Activated CD8-positive, alpha-beta T cell treated with anti-CD3 and anti-CD28 coated beads, Interleukin-2, amount 10 ng/mL, durations not matched to agents 7 days and 5 days (primary cell): ENCODE data around the gene ARHGEF4. TPM values are rescaled to one million over a fixed set of nuclear protein-coding genes. Genes with fewer than 3 reads are reported as not detected.
"Not testable (repeated sequence)": the region's sequence is repeated elsewhere in the genome, so short reads cannot be mapped to it uniquely, and the experiment has no call there.

Experiments used
- ATAC-seq: fragments of 150-1000 bp; cut with Tn5 transposase; one replicate; pipeline ENCODE4 v1.10.0; 2021; ENCODE audit warnings: moderate library complexity
- CTCF ChIA-PET: fragments of 350-600 bp; sonication (Branson Sonifier 250); formaldehyde crosslinking; loops from one replicate; lab custom pipeline; 2021; ENCODE audit warnings: antibody characterized with exemption; lab: Charles Lee
- POLR2A ChIA-PET: fragments of 350-600 bp; sonication (Branson Sonifier 250); formaldehyde crosslinking; loops from one replicate; lab custom pipeline; 2021; ENCODE audit warnings: antibody characterized with exemption; lab: Charles Lee
- DNase-seq: peaks from one replicate; pipeline ENCODE4 v3.0.0-alpha.2; 2020
- H3K27ac Mint-ChIP-seq: one replicate; pipeline ENCODE4 v1.8.0; 2021; ENCODE audit warnings: mild to moderate bottlenecking, mixed read lengths
- H3K27me3 Mint-ChIP-seq: one replicate; pipeline ENCODE4 v1.8.0; 2021; ENCODE audit warnings: low read depth, mixed read lengths
- H3K36me3 Mint-ChIP-seq: one replicate; pipeline ENCODE4 v1.8.0; 2021; ENCODE audit warnings: low read depth, mixed read lengths
- H3K4me1 Mint-ChIP-seq: one replicate; pipeline ENCODE4 v1.8.0; 2021; ENCODE audit warnings: low read depth, mixed read lengths
- H3K4me3 Mint-ChIP-seq: one replicate; pipeline ENCODE4 v1.8.0; 2021; ENCODE audit warnings: mild to moderate bottlenecking, mixed read lengths
- H3K9me3 Mint-ChIP-seq: one replicate; pipeline ENCODE4 v1.8.0; 2022; ENCODE audit warnings: mixed read lengths; ENCODE audit not compliant: insufficient read depth
- total RNA-seq, 2 experiments: library from RNA; stranded (reverse); gene quantifications; one replicate each; pipeline ENCODE4 v1.2.3, GENCODE V29; 2021

ARHGEF4 gene
- total RNA-seq, 2 experiments from 2014 or later, result 2.9 to 3.3 TPM

DNA sequence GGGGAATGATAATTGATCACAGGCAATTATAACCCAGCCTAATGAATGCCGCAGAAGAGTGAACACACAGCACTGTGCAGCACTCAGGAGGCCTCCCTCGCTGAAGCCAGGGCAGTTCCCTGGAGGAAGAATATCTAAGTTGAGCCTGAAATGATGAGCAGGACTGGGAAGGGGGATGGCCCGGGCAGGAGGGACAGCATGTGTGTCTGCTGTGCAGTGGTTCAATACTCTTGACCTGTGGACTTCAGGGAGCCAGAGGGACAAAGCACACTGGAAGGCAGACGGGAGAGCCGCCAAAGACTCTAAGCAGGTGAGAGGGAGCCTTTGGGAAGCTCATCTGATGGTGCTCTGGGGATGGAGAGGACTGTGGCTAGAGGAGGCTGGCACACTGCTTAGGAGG is 62.6 kb downstream of the ARHGEF4 start:
- ATAC-seq (no peak), DNase-seq (no peak)
- ChIA-PET CTCF (no interaction called here), POLR2A (no interaction called here)
- no peaks in the 10 kb centered on the region for H3K9me3 Mint-ChIP-seq
- H3K27me3 Mint-ChIP-seq, result peaks cover 12% of the 10 kb centered on the region
- H3K36me3 Mint-ChIP-seq, result no peaks in the 10 kb centered on the region
- no peaks in the 10 kb centered on the region for H3K4me1 Mint-ChIP-seq
- no peak overlapping the region for H3K27ac Mint-ChIP-seq
- H3K4me3 Mint-ChIP-seq, result no peak overlapping the region

GRCh38 chr2:130901061-130901460 is 64.3 kb downstream of the ARHGEF4 start:
- DNase-seq (no peak), ATAC-seq (no peak)
- no peak overlapping the region for H3K27ac Mint-ChIP-seq
- ChIA-PET POLR2A (no interaction called here), CTCF (no interaction called here)
- peaks cover 2% of the 10 kb centered on the region for H3K9me3 Mint-ChIP-seq
- H3K4me1 Mint-ChIP-seq, result no peaks in the 10 kb centered on the region
- H3K4me3 Mint-ChIP-seq, result no peak overlapping the region
- H3K27me3 Mint-ChIP-seq, result peaks cover 12% of the 10 kb centered on the region
- no peaks in the 10 kb centered on the region for H3K36me3 Mint-ChIP-seq

DNA sequence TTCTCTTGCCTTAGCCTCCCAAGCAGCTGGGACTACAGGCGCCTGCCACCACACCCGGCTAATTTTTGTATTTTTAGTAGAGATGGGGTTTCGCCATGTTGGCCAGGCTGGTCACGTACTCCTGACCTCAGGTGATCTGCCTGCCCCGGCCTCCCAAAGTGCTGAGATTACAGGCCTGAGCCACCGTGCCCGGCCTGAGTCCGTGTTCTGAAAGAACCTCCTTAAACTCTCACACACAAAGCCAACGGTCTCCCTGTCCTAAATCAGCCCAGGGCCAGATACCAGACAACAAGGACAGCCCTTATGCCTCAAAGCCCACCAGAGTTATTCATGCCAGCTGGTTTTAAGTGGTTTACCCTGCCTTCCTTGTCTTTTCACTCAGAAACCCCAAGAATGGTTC is 64.9 kb downstream of the ARHGEF4 start:
- H3K4me1 Mint-ChIP-seq, H3K9me3 Mint-ChIP-seq, CTCF ChIA-PET, ATAC-seq, H3K27ac Mint-ChIP-seq, H3K36me3 Mint-ChIP-seq, POLR2A ChIA-PET, DNase-seq, H3K4me3 Mint-ChIP-seq: not testable (repeated sequence)
- H3K27me3 Mint-ChIP-seq, result peaks cover 14% of the 10 kb centered on the region

- Mint-ChIP-seq H3K4me3 (no peak overlapping the region), H3K4me1 (no peaks in the 10 kb centered on the region), H3K9me3 (peaks cover 7% of the 10 kb centered on the region), H3K36me3 (no peaks in the 10 kb centered on the region), H3K27ac (no peak overlapping the region), H3K27me3 (peaks cover 7% of the 10 kb centered on the region)
- DNase-seq, result no peak
- ChIA-PET POLR2A (no interaction called here), CTCF (no interaction called here)
- ATAC-seq, result no peak
Measured at GRCh38 chr2:130908832-130909231, 72.1 kb downstream of the ARHGEF4 start.

GRCh38 chr2:130910931-130911330 is 74.2 kb downstream of the ARHGEF4 start:
- no peak for ATAC-seq
- H3K4me1 Mint-ChIP-seq, result no peaks in the 10 kb centered on the region
- H3K9me3 Mint-ChIP-seq, result peaks cover 7% of the 10 kb centered on the region
- POLR2A ChIA-PET, result no interaction called here
- no peak overlapping the region for H3K27ac Mint-ChIP-seq
- H3K27me3 Mint-ChIP-seq, result peaks cover 13% of the 10 kb centered on the region
- no peak for DNase-seq
- CTCF ChIA-PET, result no interaction called here
- H3K36me3 Mint-ChIP-seq, result no peaks in the 10 kb centered on the region
- no peak overlapping the region for H3K4me3 Mint-ChIP-seq

DNA sequence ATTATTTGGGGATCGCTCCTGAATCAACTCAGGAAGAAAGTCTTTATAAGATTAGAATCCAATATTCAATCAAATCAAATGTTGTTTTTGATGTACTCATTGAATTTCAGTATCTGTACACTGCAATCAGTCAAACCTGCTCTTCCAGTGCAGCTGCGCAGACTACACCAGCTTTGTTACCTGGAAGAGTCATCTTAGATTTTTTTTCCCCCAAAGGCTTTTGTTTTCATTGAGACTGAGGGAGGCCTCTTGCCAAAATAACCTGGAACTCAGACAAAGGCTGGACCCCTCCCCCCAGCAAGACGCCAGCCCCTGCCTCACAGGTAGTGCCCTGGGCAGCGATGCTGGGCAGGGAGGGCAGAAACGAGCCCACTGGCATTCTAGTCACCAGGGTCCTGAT is 74.8 kb downstream of the ARHGEF4 start:
- Mint-ChIP-seq H3K4me1 (no peaks in the 10 kb centered on the region), H3K27ac (no peak overlapping the region), H3K4me3 (no peak overlapping the region), H3K36me3 (no peaks in the 10 kb centered on the region), H3K27me3 (peaks cover 12% of the 10 kb centered on the region), H3K9me3 (peaks cover 1% of the 10 kb centered on the region)
- DNase-seq (no peak), ATAC-seq (no peak)
- ChIA-PET POLR2A (no interaction called here), CTCF (no interaction called here)

- DNase-seq (no peak), ATAC-seq (no peak)
- Mint-ChIP-seq H3K27me3 (peaks cover 12% of the 10 kb centered on the region), H3K9me3 (no peaks in the 10 kb centered on the region), H3K4me3 (no peak overlapping the region), H3K36me3 (no peaks in the 10 kb centered on the region), H3K27ac (no peak overlapping the region), H3K4me1 (no peaks in the 10 kb centered on the region)
- ChIA-PET CTCF (no interaction called here), POLR2A (no interaction called here)
Measured at GRCh38 chr2:130911996-130912395, 75.3 kb downstream of the ARHGEF4 start.

GRCh38 chr2:130912471-130912870 is 75.8 kb downstream of the ARHGEF4 start:
- DNase-seq, result no peak
- ChIA-PET CTCF (interaction anchor here (0.6 kb wide), 1 partner anchor 115 kb away, joined by 3 read pairs; no protein-coding TSS in a partner anchor), POLR2A (no interaction called here)
- no peaks in the 10 kb centered on the region for H3K36me3 Mint-ChIP-seq
- no peaks in the 10 kb centered on the region for H3K4me1 Mint-ChIP-seq
- no peaks in the 10 kb centered on the region for H3K9me3 Mint-ChIP-seq
- no peak overlapping the region for H3K4me3 Mint-ChIP-seq
- no peak for ATAC-seq
- H3K27ac Mint-ChIP-seq, result no peak overlapping the region
- H3K27me3 Mint-ChIP-seq, result peaks cover 12% of the 10 kb centered on the region

DNA sequence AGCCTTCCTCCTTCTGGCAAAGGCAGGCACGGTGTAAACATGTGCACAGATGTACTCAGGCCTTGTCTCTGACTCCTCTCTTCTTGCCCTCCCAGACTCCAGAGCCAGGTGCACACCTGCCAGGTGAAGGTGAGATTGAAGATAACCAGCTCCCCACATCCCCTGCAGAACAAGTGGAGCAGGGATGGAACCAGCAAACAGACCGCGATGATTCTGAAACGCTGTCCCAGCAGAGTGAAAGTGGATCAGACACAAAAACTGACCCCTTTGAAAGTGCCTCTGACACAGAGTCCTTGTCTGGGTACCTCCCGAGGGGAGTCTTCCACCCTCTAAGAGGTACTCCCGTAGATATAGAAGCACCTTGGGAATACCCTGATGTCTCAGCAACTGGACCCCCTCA is 77.2 kb downstream of the ARHGEF4 start:
- H3K4me1 Mint-ChIP-seq, result no peaks in the 10 kb centered on the region
- ChIA-PET CTCF (interaction anchor here (1.4 kb wide), 1 partner anchor 116 kb away, joined by 4 read pairs; no protein-coding TSS in a partner anchor), POLR2A (no interaction called here)
- peaks cover 9% of the 10 kb centered on the region for H3K27me3 Mint-ChIP-seq
- no peak for ATAC-seq
- H3K27ac Mint-ChIP-seq, result peak overlapping the region; percentile 16
- DNase-seq, result no peak
- H3K9me3 Mint-ChIP-seq, result no peaks in the 10 kb centered on the region
- no peak overlapping the region for H3K4me3 Mint-ChIP-seq
- H3K36me3 Mint-ChIP-seq, result no peaks in the 10 kb centered on the region

GRCh38 chr2:130915149-130915548 is 78.4 kb downstream of the ARHGEF4 start:
- CTCF ChIA-PET, result no interaction called here
- DNase-seq (no peak), ATAC-seq (no peak)
- peaks cover 9% of the 10 kb centered on the region for H3K27me3 Mint-ChIP-seq
- no peaks in the 10 kb centered on the region for H3K9me3 Mint-ChIP-seq
- H3K36me3 Mint-ChIP-seq, result no peaks in the 10 kb centered on the region
- POLR2A ChIA-PET, result no interaction called here
- no peak overlapping the region for H3K4me3 Mint-ChIP-seq
- H3K27ac Mint-ChIP-seq, result no peak overlapping the region
- no peaks in the 10 kb centered on the region for H3K4me1 Mint-ChIP-seq

- DNase-seq, result no peak
- peaks cover 9% of the 10 kb centered on the region for H3K27me3 Mint-ChIP-seq
- ChIA-PET CTCF (no interaction called here), POLR2A (no interaction called here)
- H3K36me3 Mint-ChIP-seq, result no peaks in the 10 kb centered on the region
- H3K9me3 Mint-ChIP-seq, result no peaks in the 10 kb centered on the region
- H3K27ac Mint-ChIP-seq, result no peak overlapping the region
- H3K4me1 Mint-ChIP-seq, result no peaks in the 10 kb centered on the region
- ATAC-seq, result no peak
- H3K4me3 Mint-ChIP-seq, result no peak overlapping the region
Measured at GRCh38 chr2:130915595-130916437, 79.1 kb downstream of the ARHGEF4 start.

DNA sequence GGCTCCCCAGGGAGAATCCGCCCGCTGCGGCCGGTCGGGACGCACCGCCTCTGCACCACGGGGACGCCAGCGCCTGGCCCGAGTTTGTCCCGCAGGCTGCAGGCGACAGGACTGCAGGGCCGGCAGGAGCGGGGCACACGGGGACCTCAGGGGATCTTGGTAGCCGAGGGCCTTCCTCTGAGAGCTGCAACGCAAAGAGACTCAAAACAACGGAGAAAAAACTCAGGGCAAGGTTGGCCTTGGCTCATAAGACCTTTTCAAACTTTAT is 79.7 kb downstream of the ARHGEF4 start:
- H3K4me1 Mint-ChIP-seq, result no peaks in the 10 kb centered on the region
- no peaks in the 10 kb centered on the region for H3K36me3 Mint-ChIP-seq
- peaks cover 9% of the 10 kb centered on the region for H3K27me3 Mint-ChIP-seq
- CTCF ChIA-PET, result no interaction called here
- H3K9me3 Mint-ChIP-seq, result no peaks in the 10 kb centered on the region
- DNase-seq (no peak), ATAC-seq (no peak)
- no peak overlapping the region for H3K27ac Mint-ChIP-seq
- no peak overlapping the region for H3K4me3 Mint-ChIP-seq
- POLR2A ChIA-PET, result no interaction called here
